Lower leg skin (tissue), 4 donors: ENCODE results near the gene HPN. TPM values are rescaled to one million over a fixed set of nuclear protein-coding genes. Genes with fewer than 3 reads are reported as not detected.

Experiments used
- DNase-seq, 2 donors: peaks; one replicate each; pipeline ENCODE4 v3.0.0-alpha.2; 2019; ENCODE audit warnings: low spot score in 2 of 2
- H3K4me3 ChIP-seq: fragments of 200-600 bp; sonication (generic); 2 replicates; pipeline ENCODE4 v1.5.1; 2017; ENCODE audit warnings: mild to moderate bottlenecking, low read depth; ENCODE audit not compliant: poor library complexity, severe bottlenecking
- POLR2A ChIP-seq, 2 donors: fragments of 450-650 bp; IDR thresholded peaks; one replicate each; pipeline ENCODE4 v1.6.1; 2016 to 2017; ENCODE audit warnings: antibody characterized with exemption in 2 of 2, mild to moderate bottlenecking in 1 of 2, moderate library complexity in 1 of 2
- WGBS, 2 donors: methylation state at CpG; one replicate each; pipeline ENCODE4 v1.1.5; 2018; 5-methylcytosine and 5-hydroxymethylcytosine counted together
- intact Hi-C: fragments of 100-400 bp; cut with DNase I; formaldehyde crosslinking; loops from one replicate; pipeline ENCODE4 v1.15.0; 2023; ENCODE audit warnings: low total_unique reads
- total RNA-seq, 4 donors: library from RNA; depleted of rRNA; stranded (reverse); fragments of >200 nt; gene quantifications; one replicate each; pipeline ENCODE4 v1.1.0, GENCODE V29; 2016
- TF ChIP-seq, protein P1 (sequence below), 3 donors: fragments of 450-650 bp; IDR thresholded peaks; one replicate each; pipeline ENCODE4 v1.5.1; 2016; ENCODE audit warnings: antibody characterized with exemption in 3 of 3, mild to moderate bottlenecking in 3 of 3, moderate library complexity in 2 of 3

The HPN gene
- total RNA-seq, 4 donors from 2014 or later: 0.45 to 2.0 (median 1.3) TPM; not detected in 1

DNA sequence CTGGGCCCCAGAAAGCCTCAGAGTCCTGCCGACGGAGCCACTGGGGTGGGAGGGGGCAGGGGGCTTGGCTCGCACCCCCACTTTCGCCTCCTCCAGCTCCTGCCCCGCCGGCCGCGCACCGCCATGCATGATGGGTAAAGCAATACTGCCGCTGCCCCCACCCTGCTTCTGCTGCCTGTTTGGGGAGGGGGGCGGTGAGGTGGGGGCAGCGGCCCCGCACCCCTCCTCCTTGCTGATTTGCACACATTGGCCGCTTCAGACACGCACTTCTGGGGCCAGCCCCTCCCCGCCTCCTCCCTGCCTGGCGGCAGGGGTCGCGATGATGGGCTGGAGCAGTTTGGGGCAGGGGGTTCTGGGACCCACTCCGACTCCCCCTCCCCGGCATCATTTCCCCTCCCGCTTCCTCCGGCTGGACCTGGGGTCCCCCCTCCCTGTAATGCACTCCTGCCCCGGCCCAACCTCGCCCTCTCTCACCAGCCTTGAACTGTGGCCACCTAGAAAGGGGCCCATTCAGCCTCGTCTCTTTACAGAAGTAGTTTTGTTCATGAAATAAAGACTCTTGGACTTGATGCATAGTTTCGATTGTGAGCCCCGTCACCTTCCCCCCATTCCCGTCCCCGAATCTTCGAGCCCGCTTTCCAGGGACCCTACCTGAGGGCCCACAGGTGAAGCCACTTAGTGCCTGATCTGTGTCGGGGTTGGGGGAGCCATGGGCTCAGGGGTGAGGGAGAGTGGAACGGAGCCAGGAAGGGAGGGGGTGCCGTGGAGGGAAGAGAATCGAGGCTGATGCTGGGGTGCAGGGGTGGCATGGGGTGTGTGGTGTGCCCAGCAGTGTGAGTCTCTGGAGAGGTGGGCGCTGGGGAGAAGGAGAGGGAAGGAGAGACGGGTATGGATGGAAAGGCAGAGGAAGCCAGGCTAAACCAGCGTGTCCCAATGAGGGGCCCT is 1.4 kb upstream of the HPN start:
- no peak for DNase-seq
- 42 to 46% methylated on average over 38 of the region's 39 CpGs for WGBS, 2 donors
- intact Hi-C loops: no loop called here
- TF ChIP-seq POLR2A (IDR thresholded peaks at IDR 0.05): no peak
- TF ChIP-seq, protein P1, sequence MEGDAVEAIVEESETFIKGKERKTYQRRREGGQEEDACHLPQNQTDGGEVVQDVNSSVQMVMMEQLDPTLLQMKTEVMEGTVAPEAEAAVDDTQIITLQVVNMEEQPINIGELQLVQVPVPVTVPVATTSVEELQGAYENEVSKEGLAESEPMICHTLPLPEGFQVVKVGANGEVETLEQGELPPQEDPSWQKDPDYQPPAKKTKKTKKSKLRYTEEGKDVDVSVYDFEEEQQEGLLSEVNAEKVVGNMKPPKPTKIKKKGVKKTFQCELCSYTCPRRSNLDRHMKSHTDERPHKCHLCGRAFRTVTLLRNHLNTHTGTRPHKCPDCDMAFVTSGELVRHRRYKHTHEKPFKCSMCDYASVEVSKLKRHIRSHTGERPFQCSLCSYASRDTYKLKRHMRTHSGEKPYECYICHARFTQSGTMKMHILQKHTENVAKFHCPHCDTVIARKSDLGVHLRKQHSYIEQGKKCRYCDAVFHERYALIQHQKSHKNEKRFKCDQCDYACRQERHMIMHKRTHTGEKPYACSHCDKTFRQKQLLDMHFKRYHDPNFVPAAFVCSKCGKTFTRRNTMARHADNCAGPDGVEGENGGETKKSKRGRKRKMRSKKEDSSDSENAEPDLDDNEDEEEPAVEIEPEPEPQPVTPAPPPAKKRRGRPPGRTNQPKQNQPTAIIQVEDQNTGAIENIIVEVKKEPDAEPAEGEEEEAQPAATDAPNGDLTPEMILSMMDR (IDR thresholded peaks at IDR 0.05): no peak
- H3K4me3 ChIP-seq: no peak overlapping the region

DNA sequence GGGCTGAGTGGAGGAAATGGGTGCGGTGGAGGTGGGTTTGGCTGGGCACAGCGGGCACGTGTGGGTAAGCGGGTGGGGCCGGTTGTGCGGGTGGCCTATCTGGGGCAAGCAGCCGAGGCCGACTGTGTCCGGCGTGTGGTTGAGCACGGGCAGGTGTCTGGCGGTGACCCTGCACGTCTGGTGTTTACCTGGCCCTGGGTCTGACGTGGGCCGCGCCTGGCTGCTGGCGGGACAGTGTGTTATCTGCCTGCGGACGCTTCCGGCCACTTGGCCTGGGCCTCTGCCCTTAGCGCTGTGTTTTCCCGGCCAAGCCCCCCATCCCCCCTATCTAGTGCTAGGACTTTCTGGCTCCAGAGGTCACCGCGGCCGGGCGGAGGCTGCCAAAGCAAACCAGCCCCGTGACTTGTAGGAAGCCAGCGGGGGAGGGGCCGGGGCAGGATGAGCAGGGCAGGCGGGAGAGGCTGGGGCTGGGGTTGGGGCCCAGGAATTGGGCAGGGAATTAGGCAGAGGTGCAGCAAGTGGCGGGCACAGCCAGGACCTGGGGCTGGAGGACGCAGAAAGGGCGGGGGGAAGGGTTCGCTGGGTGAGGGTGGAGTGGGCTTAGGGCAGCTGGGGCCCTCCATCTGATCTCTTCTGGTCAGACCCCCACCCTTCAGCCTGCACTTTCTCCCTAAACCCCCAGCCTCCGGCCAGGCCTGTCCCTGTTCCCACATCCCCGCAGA is 534 bp upstream of the HPN start:
- 18 to 24% methylated on average over 36 of the region's 36 CpGs for WGBS, 2 donors
- DNase-seq: peak; percentile 82 to 97
- H3K4me3 ChIP-seq: no peak overlapping the region
- intact Hi-C loops: no loop called here
- TF ChIP-seq, protein P1 (IDR thresholded peaks at IDR 0.05): no peak
- no peak for TF ChIP-seq POLR2A (IDR thresholded peaks at IDR 0.05)

DNA sequence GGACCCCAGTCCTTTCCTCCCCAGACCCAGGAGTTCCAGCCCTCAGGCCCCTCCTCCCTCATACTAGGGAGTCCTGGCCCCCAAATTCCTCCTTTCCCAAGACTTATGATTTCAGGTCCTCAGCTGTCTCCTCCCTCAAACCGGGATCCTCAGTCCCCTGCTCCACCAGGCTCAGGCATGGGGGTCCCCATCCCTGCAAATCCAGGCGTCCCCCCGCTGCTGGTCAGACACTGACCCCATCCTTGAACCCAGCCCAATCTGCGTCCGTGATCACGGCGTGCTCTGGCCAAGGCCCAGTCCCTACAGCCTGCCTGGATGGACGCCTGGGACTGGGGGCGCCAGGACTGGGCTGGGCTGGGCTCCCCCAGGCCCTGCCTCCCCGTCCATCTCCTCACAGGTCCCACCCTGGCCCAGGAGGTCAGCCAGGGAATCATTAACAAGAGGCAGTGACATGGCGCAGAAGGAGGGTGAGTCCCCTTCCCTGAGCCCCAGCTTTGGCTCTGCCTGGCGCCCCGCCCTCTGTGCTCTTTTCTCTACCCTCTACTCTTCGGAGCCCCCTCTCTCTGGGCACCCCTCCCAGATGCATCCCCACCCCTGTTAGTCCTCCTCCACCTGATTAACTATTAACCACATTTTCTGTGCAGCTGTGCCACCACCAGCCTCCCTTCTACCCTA is 672 bp downstream of the HPN start:
- intact Hi-C loops: no loop called here
- no peak overlapping the region for H3K4me3 ChIP-seq
- 74 to 76% methylated on average over 14 of the region's 14 CpGs for WGBS, 2 donors

DNA sequence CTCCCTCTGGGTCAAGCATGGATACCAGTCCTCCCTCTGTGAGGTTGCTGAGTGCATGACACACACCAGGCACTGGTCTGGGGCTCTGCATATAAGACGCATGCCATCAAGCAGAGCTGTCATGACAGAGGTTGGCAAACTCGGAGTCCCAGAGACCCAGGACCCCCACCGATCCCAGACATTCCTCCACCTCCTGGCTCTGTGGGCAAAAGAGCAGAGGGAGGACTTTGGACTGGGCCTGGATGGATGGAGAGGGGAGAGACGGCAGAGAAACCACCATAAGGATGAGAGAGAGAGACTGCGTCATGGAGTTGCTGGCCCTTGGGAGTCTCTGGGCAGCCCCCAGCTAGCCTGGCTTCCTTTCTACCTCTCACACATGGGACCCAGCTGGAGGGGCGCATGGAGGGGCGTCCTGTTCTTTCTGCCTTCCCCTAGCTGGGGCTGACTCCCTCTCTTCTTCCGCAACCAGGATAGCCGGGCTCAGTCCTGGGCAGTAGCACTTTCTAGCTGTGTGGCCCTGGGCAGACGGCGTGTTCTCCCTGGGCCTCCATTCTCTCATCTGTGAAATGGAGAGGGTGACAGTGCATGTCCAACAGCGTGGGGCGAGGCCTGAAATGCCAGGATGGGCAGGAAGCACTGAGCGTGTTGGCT is 1.6 kb downstream of the HPN start:
- intact Hi-C loops: no loop called here
- WGBS, 2 donors: 75 to 89% methylated on average over 14 of the region's 14 CpGs
- no peak overlapping the region for H3K4me3 ChIP-seq
- no peak for DNase-seq
- TF ChIP-seq POLR2A (IDR thresholded peaks at IDR 0.05): no peak
- TF ChIP-seq, protein P1 (IDR thresholded peaks at IDR 0.05): no peak

More for the DNA sequence above, 672 bp downstream of the HPN start:
- TF ChIP-seq, protein P1 (IDR thresholded peaks at IDR 0.05): no peak
- no peak for TF ChIP-seq POLR2A (IDR thresholded peaks at IDR 0.05)
- no peak for DNase-seq

DNA sequence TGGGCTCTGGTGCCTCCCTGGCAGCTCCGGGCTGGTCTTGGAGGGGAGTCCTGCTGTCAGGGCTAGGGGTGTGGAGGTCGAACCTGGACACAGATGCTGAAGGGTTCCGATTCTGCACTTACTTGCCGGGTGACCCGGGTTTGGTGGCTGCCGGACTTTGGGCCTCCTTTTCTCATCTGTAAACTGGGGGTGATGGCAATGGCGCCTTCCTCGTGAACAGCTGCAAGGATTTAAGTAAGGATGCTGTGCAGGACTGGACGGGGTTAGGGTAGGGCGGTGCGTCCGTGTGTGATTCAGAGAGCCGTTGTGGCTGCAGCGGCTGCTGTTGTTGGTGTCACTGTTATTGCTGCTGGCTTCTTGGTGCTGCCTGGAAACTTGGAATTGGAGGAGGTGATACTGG is 2.4 kb downstream of the HPN start:
- H3K4me3 ChIP-seq: no peak overlapping the region
- no peak for DNase-seq
- intact Hi-C loops: no loop called here
- 64 to 77% methylated on average over 14 of the region's 14 CpGs for WGBS, 2 donors
- TF ChIP-seq POLR2A (IDR thresholded peaks at IDR 0.05): no peak
- TF ChIP-seq, protein P1 (IDR thresholded peaks at IDR 0.05): no peak
